Lower leg skin (tissue), 4 donors: ENCODE measurements around the gene MELTF. TPM values are rescaled to one million over a fixed set of nuclear protein-coding genes. Genes with fewer than 3 reads are reported as not detected.

Experiments used
- DNase-seq, 2 donors: peaks; one replicate each; pipeline ENCODE4 v3.0.0-alpha.2; 2019; ENCODE audit warnings: low spot score in 2 of 2
- H3K4me3 ChIP-seq: fragments of 200-600 bp; sonication (generic); 2 replicates; pipeline ENCODE4 v1.5.1; 2017; ENCODE audit warnings: mild to moderate bottlenecking, low read depth; ENCODE audit not compliant: poor library complexity, severe bottlenecking
- CTCF ChIP-seq, 3 donors: fragments of 450-650 bp; IDR thresholded peaks; one replicate each; pipeline ENCODE4 v1.5.1; 2016; ENCODE audit warnings: antibody characterized with exemption in 3 of 3, mild to moderate bottlenecking in 3 of 3, moderate library complexity in 2 of 3
- POLR2A ChIP-seq, 2 donors: fragments of 450-650 bp; IDR thresholded peaks; one replicate each; pipeline ENCODE4 v1.6.1; 2016 to 2017; ENCODE audit warnings: antibody characterized with exemption in 2 of 2, mild to moderate bottlenecking in 1 of 2, moderate library complexity in 1 of 2
- WGBS, 2 donors: methylation state at CpG; one replicate each; pipeline ENCODE4 v1.1.5; 2018; 5-methylcytosine and 5-hydroxymethylcytosine counted together
- intact Hi-C: fragments of 100-400 bp; cut with DNase I; formaldehyde crosslinking; loops from one replicate; pipeline ENCODE4 v1.15.0; 2023; ENCODE audit warnings: low total_unique reads
- total RNA-seq, 4 donors: library from RNA; depleted of rRNA; stranded (reverse); fragments of >200 nt; gene quantifications; one replicate each; pipeline ENCODE4 v1.1.0, GENCODE V29; 2016

Gene MELTF
- total RNA-seq, 4 donors from 2014 or later = 6.4 to 57.2 (median 35.7) TPM

DNA sequence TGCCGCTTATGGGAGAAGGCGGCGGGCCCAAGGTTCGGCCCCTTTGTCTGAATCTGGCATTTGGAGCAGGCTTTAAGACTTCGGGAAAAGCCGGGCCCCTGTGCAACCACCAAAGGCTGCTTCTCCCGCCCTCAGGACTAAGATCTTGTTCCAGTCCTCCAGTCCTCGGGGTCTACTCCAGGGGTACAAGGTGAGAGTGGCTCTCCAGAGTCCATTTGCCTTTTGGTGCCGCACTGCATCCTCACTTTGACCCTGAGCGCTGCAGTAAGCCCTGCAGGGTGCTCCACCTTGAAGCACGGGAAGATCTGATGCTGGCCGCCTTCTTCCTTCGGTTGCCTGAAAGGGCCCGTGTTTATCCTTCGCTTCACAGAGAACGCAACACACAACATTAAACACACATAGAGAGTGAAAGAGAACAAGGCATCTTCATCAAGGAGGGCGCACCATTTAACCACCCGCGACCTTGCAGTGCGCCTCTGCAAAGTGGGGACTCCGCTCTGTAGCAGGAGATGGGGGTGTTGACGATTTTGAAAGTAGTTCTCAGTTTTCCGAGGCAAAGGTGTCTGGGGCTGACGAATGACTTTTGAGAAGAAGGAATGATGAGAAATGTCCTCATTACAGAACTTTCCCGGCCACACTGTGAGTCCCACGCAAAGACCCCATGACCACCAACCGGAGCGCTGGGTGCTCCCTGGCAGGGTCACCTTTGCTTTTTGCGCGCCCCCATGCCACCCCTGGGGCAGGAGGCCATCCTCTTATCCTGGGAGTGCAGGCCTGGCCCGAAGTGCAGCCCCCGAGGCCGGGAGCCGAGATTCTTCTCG, 62.0 kb downstream of the MELTF start:
- intact Hi-C loops = loop anchor here (10.0 kb wide), 1 partner anchor 133 kb away; no protein-coding TSS in a partner anchor
- 70 to 74% methylated on average over 35 of the region's 35 CpGs for WGBS, 2 donors
- peak in 1 of 2 donors; percentile 76 for DNase-seq
- no peak for TF ChIP-seq POLR2A (IDR thresholded peaks at IDR 0.05)
- no peak overlapping the region for H3K4me3 ChIP-seq

- 80 to 84% methylated on average over 41 to 47 of the region's 47 CpGs for WGBS, 2 donors
- TF ChIP-seq POLR2A (IDR thresholded peaks at IDR 0.05) (no peak), CTCF (IDR thresholded peaks at IDR 0.05) (no peak)
- intact Hi-C loops = loop anchor here (10.0 kb wide), 1 partner anchor 132 kb away; no protein-coding TSS in a partner anchor
- no peak overlapping the region for H3K4me3 ChIP-seq
- DNase-seq = peak in 1 of 2 donors; percentile 84
Measured at GRCh38 chr3:196966526-196967401, 62.9 kb downstream of the MELTF start.

DNA sequence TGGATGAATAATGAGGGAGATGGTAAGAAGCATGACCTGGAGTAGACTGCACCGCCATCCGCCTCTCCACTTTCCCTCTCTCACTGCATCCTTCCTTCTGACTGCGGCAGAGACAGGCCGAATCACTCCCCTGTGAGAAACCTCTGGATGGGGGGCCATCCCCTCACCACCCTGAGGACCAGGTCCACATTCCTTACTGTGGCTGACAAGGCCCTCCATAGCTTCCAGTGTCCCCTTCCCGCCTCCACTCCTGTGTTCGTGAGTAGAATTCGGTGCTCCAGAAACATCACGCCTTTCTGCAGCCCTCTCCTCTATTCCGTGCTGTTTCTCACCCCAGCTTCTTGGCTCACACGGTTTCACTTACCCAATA, 63.8 kb downstream of the MELTF start:
- DNase-seq = peak in 1 of 2 donors; percentile 65
- intact Hi-C loops = loop anchor here (10.0 kb wide), 1 partner anchor 131 kb away; no protein-coding TSS in a partner anchor
- no peak overlapping the region for H3K4me3 ChIP-seq
- no peak for TF ChIP-seq POLR2A (IDR thresholded peaks at IDR 0.05)
- TF ChIP-seq CTCF (IDR thresholded peaks at IDR 0.05) = no peak
- 95 to 96% methylated on average over 10 of the region's 10 CpGs for WGBS, 2 donors

DNA sequence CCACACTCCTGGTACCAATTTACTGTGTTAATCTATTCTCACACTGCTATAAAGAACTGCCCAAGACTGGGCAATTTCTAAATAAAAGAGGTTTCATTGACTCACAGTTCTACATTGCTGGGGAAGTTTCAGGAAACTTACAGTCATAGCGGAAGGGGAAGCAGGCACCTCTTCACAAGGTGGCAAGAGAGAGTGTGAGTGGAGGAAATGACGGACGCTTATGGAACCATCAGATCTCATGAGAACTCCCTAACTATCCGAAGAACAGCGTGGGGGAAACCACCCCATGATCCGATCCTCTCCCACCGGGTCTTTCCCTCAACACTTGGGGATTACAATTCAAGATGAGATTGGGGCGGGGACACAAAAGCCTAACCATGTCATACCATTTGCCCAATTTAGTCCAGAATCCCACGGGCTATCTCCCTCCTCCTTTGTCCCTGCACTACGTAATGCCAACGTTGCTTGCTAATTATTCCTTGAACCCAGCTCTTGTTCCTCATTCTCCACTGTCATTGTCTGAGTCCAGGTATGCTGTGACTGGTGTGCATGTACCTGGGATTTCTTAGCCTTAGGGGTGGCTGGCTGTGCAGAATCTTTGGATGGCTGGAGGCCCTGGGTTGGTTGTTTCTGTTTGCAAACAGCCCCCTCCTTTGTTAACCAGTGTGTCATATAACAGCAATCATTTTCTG, 64.4 kb downstream of the MELTF start:
- DNase-seq = peak in 1 of 2 donors; percentile 23
- no peak for TF ChIP-seq CTCF (IDR thresholded peaks at IDR 0.05)
- no peak for TF ChIP-seq POLR2A (IDR thresholded peaks at IDR 0.05)
- intact Hi-C loops = loop anchor here (10.0 kb wide), 1 partner anchor 130 kb away; no protein-coding TSS in a partner anchor
- H3K4me3 ChIP-seq = no peak overlapping the region
- WGBS, 2 donors = 91 to 92% methylated on average over 11 of the region's 11 CpGs

DNA sequence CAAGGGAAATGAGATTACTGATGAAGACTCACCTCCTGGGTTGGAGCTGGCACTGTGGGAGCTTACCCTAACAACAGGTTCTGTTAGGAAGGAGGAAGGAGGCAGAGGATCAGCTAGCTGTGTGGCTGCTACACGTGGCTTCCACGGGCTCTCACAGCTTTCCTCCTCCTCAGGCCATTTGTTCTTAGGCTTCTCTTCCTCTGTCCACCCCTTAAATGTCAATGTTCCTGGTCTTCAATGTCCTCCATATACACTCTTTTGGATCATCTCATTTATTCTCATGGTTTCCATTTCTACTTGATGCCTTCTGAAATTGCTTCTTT, 66.0 kb downstream of the MELTF start:
- TF ChIP-seq POLR2A (IDR thresholded peaks at IDR 0.05) = no peak
- TF ChIP-seq CTCF (IDR thresholded peaks at IDR 0.05) = no peak
- 89 to 95% methylated on average over 2 of the region's 2 CpGs for WGBS, 2 donors
- intact Hi-C loops = loop anchor here (10.0 kb wide), 1 partner anchor 129 kb away; no protein-coding TSS in a partner anchor
- no peak overlapping the region for H3K4me3 ChIP-seq
- DNase-seq = peak in 1 of 2 donors; percentile 37
